Ascending aorta (tissue), 2 donors: ENCODE data around the gene NPAS4. TPM values are rescaled to one million over a fixed set of nuclear protein-coding genes. Genes with fewer than 3 reads are reported as not detected.

Experiments
- DNase-seq, 2 donors: peaks; one replicate each; pipeline ENCODE4 v3.0.0-alpha.2; 2019; ENCODE audit warnings: low spot score in 2 of 2
- H3K27ac ChIP-seq, 2 donors: fragments of 200-600 bp; sonication (generic); one replicate each; pipeline ENCODE4 v1.5.1; 2016 to 2017; ENCODE audit warnings: mild to moderate bottlenecking in 1 of 2
- H3K27me3 ChIP-seq: fragments of 200-600 bp; sonication (generic); one replicate; pipeline ENCODE4 v1.5.1; 2017
- H3K36me3 ChIP-seq, 2 donors: fragments of 200-600 bp; sonication (generic); one replicate each; pipeline ENCODE4 v1.5.1; 2016
- H3K4me1 ChIP-seq, 2 donors: fragments of 200-600 bp; sonication (generic); one replicate each; pipeline ENCODE4 v1.5.1; 2016 to 2017; ENCODE audit warnings: mild to moderate bottlenecking in 1 of 2
- H3K4me3 ChIP-seq, 2 donors: fragments of 200-600 bp; sonication (generic); one replicate each; pipeline ENCODE4 v1.5.1; 2016 to 2017; ENCODE audit warnings: mild to moderate bottlenecking in 1 of 2
- H3K9me3 ChIP-seq, 2 donors: fragments of 200-600 bp; sonication (generic); one replicate each; pipeline ENCODE4 v1.5.1; 2016
- intact Hi-C: fragments of 100-400 bp; cut with DNase I; formaldehyde crosslinking; loops from one replicate; pipeline ENCODE4 v1.15.1; 2023
- total RNA-seq: library from RNA; depleted of rRNA; stranded (reverse); fragments of >200 nt; gene quantifications from one replicate; pipeline ENCODE4 v1.1.0, GENCODE V29; 2016
- TF ChIP-seq, protein P1 (sequence below), 3 experiments: fragments of 200-600 bp in 2 of 3; fragments of 450-650 bp in 1 of 3; sonication (generic) in 2 of 3; IDR thresholded peaks; one replicate each; pipeline ENCODE4 v1.5.1; 2016 to 2019; ENCODE audit warnings: antibody characterized with exemption in 3 of 3, mild to moderate bottlenecking in 1 of 3, moderate library complexity in 1 of 3

NPAS4 gene
- total RNA-seq, 1 donor from 2014 or later = 5.0 TPM

DNA sequence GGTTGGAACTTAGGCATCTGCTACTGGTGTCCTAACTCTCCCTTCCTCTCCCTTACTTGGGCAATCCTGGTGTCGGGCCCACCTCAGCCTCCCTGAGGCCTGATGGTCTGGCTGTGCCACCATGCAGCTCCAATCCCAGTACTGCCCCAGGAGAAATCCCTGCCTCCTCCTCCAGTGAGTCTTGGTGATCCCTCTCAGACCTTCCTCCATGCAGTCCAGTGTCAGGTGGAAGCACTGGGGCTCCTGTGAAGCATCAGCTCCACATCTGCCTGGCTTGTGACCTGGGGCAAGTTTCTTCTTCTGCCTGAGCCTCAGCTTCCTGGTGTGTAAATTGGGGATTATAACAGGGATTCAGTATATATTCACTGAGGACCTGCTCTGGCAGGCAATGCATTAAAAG, 44.1 kb downstream of the NPAS4 start:
- no peak overlapping the region for H3K4me3 ChIP-seq
- TF ChIP-seq, protein P1, sequence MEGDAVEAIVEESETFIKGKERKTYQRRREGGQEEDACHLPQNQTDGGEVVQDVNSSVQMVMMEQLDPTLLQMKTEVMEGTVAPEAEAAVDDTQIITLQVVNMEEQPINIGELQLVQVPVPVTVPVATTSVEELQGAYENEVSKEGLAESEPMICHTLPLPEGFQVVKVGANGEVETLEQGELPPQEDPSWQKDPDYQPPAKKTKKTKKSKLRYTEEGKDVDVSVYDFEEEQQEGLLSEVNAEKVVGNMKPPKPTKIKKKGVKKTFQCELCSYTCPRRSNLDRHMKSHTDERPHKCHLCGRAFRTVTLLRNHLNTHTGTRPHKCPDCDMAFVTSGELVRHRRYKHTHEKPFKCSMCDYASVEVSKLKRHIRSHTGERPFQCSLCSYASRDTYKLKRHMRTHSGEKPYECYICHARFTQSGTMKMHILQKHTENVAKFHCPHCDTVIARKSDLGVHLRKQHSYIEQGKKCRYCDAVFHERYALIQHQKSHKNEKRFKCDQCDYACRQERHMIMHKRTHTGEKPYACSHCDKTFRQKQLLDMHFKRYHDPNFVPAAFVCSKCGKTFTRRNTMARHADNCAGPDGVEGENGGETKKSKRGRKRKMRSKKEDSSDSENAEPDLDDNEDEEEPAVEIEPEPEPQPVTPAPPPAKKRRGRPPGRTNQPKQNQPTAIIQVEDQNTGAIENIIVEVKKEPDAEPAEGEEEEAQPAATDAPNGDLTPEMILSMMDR (IDR thresholded peaks at IDR 0.05) = no peak
- intact Hi-C loops = loop anchor here (5.0 kb wide), 1 partner anchor 377 kb away; the partner anchor contains the start of gene RCE1

DNA sequence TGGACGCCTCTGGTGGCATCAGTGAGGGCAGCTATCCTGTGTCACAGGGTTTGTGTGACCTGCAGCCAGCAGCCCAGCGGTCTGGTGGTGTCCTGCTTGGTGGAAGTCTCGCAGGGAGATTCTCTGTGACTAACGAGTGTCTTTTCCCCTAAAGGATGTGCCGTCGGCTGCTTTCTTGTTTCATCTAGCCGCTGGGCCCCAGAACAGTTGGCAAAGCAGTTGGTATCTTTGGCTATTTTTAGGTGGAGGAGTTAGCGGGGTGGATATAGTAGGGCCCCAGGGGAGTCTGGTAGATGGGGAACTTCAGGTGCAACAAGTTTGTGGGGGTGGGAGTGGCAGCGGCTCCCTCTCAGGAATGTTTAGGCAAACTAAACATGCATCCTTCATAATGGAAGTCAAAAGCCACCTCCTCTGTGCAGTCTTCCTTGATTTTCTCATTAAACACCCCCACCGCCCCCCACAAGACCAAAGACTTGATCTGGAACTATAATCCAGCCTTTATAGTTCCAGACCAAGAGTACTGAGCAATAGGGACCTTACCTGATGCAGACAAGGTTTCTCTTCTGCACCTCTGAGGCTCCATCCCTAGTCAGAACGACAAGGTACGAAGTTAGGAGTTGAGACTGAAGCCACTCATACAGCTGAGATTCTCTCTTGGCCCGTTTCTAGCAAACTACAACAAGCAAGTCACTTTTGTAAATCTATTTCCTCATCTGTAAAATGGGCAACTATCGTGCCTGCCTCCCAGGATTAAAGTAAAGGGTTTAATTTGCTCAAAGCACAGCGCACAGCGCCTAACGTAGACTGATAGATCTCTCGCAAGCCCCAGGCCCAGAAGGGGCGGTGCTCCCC, 44.8 kb downstream of the NPAS4 start:
- Histone ChIP-seq H3K36me3 (peaks cover 0 to 4% of the 10 kb centered on the region in 2 donors), H3K4me3 (peak overlapping the region; percentile 77 to 92), H3K4me1 (peaks cover 10 to 14% of the 10 kb centered on the region in 2 donors), H3K9me3 (no peaks in the 10 kb centered on the region), H3K27ac (peak overlapping the region; percentile 66 to 69), H3K27me3 (no peaks in the 10 kb centered on the region)
- intact Hi-C loops = loop anchor here (1.0 to 5.0 kb wide), 4 partner anchors 15 to 377 kb away; partner anchors contain the start of genes DPP3, MRPL11 and RCE1
- no peak for DNase-seq
- TF ChIP-seq, protein P1 (IDR thresholded peaks at IDR 0.05) = no peak

More for the DNA sequence above, 44.1 kb downstream of the NPAS4 start:
- H3K27ac ChIP-seq = no peak overlapping the region
- no peaks in the 10 kb centered on the region for H3K9me3 ChIP-seq
- peaks cover 10 to 14% of the 10 kb centered on the region in 2 donors for H3K4me1 ChIP-seq
- no peaks in the 10 kb centered on the region for H3K27me3 ChIP-seq
- no peak for DNase-seq
- no peaks in the 10 kb centered on the region for H3K36me3 ChIP-seq

DNA sequence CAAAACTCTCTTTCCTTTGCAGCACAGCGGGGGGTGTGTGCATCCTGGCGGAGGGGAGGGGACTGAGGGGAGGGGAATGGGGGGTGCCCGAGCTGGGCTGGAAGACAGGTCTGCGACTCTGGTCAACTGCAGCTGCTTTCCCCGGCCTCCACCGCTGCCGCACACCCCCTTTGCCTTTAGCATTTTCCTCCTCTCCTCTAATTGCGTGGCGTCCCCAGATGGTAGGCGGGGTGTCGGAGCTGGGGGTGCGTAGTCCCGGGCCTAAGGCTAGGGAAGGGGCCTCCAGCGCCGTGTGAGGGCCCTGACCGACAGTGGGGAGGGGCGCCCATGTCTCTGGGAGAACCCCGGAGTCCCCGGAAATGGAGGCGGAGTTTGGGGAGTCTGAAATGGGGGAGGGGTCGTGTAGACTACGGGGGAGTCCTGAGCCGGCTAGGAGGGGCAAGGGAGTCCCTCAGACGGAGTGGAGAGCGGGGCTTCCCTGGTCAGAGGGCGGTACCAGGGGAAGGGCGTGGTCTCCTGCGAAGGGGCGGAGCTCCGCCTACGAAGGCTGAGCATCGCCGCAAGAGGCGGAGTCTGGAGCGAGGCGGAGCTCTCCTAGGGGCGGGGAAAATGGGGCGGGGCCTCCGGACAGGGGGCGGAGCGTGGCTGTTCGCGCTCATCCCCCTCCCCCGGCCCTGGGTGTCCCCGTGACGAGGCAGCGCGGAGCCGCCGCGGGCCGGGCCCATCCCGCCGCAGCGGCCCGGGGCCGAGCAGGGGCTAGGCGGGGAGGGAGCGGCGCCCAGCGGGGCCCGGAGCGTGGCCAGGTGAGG, 45.6 kb downstream of the NPAS4 start, which contains the start of gene PELI3:
Gene PELI3 (plus strand): TSS at position 681 of the 809 bp plus-strand sequence. CDS start 1,224 bp downstream, outside the sequence.
- H3K27ac ChIP-seq = peak within 1 kb of the TSS; percentile 66 to 69
- H3K4me1 ChIP-seq = peaks cover 10 to 14% of the 10 kb centered on the region in 2 donors
- peak; percentile 59 to 96 for DNase-seq
- no peaks in the 10 kb centered on the region for H3K27me3 ChIP-seq
- TF ChIP-seq, protein P1 (IDR thresholded peaks at IDR 0.05) = no peak
- peak within 1 kb of the TSS; percentile 77 to 92 for H3K4me3 ChIP-seq
- intact Hi-C loops = loop anchor here (1.0 to 5.0 kb wide), 4 partner anchors 14 to 376 kb away; partner anchors contain the start of genes DPP3, MRPL11 and RCE1
- H3K9me3 ChIP-seq = no peaks in the 10 kb centered on the region
- peaks cover 3 to 9% of the 10 kb centered on the region in 2 donors for H3K36me3 ChIP-seq

DNA sequence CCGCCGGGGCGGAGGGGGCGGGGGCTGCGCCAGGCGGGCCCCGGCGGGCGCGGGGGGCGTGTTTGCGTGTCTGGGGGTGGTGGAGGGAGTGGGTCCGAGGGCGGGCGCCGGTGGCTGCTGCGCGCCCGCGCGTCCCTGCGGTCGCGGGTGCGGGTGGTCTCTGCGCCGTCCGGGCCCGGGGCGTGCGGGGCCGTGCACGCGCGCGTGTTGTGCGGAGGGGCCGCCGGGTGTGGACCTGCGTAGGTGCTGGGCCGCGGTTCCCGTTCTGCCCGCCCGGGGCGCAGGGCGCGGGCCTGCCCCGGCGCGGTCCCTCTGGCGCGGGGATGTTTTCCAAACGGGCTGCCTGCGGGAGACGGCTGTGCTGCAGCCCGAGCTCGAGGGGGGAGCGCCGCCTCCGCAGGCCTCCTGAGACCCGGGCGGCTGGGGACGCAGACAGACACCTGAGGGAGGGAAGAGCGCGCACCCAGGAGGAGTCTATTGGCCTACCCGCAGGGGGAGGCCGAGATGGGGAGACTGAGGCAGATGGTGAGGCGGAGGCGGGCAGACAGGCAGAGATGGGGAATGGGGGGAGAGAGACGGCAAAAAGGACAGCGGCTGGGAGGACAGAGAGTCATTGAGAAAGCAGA, 46.3 kb downstream of the NPAS4 start:
- peaks cover 8 to 12% of the 10 kb centered on the region in 2 donors for H3K36me3 ChIP-seq
- TF ChIP-seq, protein P1 (IDR thresholded peaks at IDR 0.05) = peak; percentile 28 to 55 (median 29)
- no peaks in the 10 kb centered on the region for H3K9me3 ChIP-seq
- peaks cover 10 to 14% of the 10 kb centered on the region in 2 donors for H3K4me1 ChIP-seq
- peak overlapping the region in 1 of 2 donors; percentile 54 for H3K27ac ChIP-seq
- peak in 1 of 2 donors; percentile 69 for DNase-seq
- intact Hi-C loops = loop anchor here (2.0 to 5.0 kb wide), 3 partner anchors 28 to 375 kb away; partner anchors contain the start of genes MRPL11 and RCE1
- no peaks in the 10 kb centered on the region for H3K27me3 ChIP-seq
- H3K4me3 ChIP-seq = peak overlapping the region; percentile 77 to 92

DNA sequence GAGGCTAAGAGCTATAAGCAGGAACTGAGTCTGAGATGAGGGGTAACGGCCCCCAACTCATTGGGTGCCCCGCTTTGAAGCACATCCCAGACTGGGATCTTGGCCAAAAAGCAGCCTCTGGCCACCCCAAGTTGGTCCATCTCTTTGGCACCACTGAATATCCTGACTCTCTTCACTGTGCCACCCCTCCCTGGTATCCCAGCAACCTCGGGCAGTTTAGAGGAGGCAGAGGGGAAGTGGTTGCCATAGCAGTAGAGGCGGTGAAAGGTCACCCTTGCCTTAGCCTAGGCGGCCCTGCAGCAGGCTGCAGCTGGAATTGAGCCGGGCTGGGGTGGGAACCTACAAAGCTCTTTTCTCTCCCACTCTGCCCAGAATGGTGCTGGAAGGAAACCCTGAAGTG, 46.9 kb downstream of the NPAS4 start:
- peak in 1 of 2 donors; percentile 73 for DNase-seq
- Histone ChIP-seq H3K4me1 (peaks cover 10 to 14% of the 10 kb centered on the region in 2 donors), H3K27ac (no peak overlapping the region), H3K4me3 (peak overlapping the region; percentile 77 to 92), H3K36me3 (peaks cover 14 to 19% of the 10 kb centered on the region in 2 donors), H3K9me3 (no peaks in the 10 kb centered on the region), H3K27me3 (no peaks in the 10 kb centered on the region)
- TF ChIP-seq, protein P1 (IDR thresholded peaks at IDR 0.05) = no peak
- intact Hi-C loops = loop anchor here (2.0 to 5.0 kb wide), 3 partner anchors 29 to 375 kb away; partner anchors contain the start of genes MRPL11 and RCE1
